ENCODE data around the gene ADIRF. TPM values are rescaled to one million over a fixed set of nuclear protein-coding genes. Genes with fewer than 3 reads are reported as not detected.

The ADIRF gene
- 197 and 447 TPM in 2 replicates for total RNA-seq

DNA sequence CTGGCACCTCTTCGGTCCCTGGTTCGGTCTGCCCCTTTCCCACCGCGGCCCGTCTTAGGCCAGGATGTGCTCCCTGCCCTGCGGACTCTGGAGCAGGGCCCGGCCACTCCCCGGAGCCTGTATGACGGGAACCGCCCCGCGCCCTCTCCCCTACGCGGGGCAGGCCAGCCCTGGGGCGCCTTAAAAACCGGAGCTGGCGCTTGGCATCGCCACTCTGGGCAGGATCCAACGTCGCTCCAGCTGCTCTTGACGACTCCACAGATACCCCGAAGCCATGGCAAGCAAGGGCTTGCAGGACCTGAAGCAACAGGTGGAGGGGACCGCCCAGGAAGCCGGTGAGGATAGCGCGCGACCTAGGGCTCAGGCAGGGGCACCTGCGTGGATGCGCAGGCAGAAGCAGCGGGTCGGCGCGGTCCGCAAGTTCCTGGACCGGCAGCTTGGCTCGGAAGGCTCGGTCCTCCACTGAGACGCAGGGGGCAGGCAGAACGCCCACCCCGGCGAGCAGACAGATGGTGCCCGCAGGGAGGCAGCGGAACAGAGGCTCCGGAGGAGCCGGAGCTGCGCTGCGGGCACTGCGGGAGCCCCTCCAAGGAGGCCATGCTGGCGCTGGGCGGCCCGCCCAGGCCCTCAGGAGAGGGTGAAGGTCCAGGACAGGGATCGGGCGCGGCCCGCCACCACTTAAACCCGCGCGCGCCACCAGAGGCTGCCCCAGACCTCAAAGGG, at the start of gene ADIRF:
Gene ADIRF (plus strand): TSS at position 212 of the 723 bp plus-strand sequence. CDS start 63 bp downstream, at position 275.

DNA sequence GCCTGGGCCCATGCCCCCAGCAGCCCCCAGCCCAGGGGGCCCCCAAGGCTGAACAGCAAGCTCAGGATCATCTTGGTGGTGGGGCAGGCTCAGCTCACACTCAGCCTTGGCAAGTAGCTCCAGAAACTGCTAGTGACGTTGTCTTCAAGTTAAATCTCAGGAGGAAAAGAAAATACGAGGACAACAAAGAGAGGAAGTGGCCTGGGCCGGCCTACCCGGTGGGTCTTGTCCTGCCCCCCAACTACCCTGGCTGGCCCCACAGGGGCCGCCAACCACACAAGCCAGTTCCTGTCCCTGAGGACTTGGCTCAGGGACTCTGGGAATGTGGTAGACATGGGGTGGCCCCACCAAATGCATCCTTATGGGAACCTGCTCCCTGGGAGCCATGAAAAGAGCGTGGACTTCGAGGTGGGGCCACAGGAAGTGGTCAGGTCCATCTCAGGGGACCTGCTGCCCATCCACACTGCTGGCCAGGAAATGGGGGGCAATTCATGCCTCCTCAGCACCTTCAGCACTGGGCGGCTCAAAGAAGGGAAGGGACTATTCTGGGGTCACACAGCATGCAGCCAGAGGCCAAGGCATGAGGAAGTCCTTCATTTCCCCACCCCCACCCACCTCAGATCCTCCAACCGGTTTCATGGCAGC, 10.7 kb upstream of the ADIRF start, which contains the start of gene MMRN2:
Gene MMRN2 (minus strand): TSS at position 145 of the 645 bp plus-strand sequence. CDS start 74 bp downstream, at position 71.

DNA sequence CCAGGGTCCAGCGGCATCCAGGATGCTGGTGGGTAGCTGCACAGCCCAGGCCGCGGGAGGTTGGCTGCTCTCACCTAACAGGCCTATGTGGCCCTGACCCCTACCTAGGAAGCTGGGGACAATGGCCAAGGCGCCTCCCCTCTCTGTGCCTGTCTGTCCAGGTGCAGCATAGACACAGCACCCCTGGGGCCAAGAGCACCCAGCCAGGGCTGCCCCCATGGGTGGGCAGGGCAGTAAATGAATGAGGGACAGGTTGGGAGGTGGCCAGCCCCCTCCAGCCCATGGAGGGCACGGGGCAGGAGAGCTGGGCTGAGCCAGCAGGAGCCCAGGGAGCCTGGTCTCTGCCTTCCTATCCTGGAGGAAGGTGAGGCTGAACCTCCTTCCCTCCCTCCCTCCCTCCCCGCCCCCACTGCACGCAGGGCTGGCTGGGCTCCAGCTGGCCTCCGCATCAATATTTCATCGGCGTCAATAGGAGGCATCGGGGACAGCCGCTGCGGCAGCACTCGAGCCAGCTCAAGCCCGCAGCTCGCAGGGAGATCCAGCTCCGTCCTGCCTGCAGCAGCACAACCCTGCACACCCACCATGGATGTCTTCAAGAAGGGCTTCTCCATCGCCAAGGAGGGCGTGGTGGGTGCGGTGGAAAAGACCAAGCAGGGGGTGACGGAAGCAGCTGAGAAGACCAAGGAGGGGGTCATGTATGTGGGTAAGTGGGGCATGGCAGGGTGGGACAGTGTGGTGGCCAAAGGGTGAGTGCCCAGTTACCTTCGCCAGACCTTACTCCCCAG, 10.0 kb upstream of the ADIRF start, which contains the start of gene SNCG:
Gene SNCG (plus strand): TSS at position 484 of the 785 bp plus-strand sequence. CDS start 99 bp downstream, at position 583.

DNA sequence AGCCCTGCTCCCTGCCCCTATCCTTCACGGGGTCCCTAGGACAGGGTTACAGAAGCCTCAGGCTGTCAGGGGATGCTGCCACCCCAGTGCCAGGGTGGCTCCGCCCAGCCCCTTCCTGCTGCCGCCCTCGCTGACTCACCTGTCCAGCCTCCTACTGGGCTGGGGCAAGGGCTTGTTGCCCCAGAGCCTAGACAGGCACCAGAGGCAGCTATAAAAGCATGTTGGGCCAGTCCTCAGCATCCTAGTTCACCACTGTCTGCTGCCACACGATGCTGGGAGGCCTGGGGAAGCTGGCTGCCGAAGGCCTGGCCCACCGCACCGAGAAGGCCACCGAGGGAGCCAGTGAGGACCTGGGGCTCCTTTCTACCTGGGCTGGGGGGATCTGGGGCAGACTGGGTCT, 51.8 kb downstream of the ADIRF start, which contains the start of gene FAM25A:
Gene FAM25A (plus strand): TSS at position 239 of the 400 bp plus-strand sequence. CDS start 31 bp downstream, at position 270.

Other genes starting within 250 kb of the ADIRF start
- 41.3 and 47.3 TPM in 2 replicates for gene BMPR1A, start 211.9 kb upstream of the ADIRF start, total RNA-seq
- 1.5 and 4.6 TPM in 2 replicates for gene MMRN2, start 10.9 kb upstream of the ADIRF start, total RNA-seq
- 7.2 and 69.4 TPM in 2 replicates for gene SNCG, start 9.9 kb upstream of the ADIRF start, total RNA-seq
- not detected in 2 replicates for gene FAM25A, start 51.8 kb downstream of the ADIRF start, total RNA-seq
- 254 and 326 TPM in 2 replicates for gene GLUD1, start 126.4 kb downstream of the ADIRF start, total RNA-seq
- 10.0 and 15.9 TPM in 2 replicates for gene SHLD2, start 126.7 kb downstream of the ADIRF start, total RNA-seq

Data from bronchial smooth muscle cell (primary cell).